NCI-H1694 treated with DMSO at 0.1 percent for 48 hours (cell line): ENCODE measurements around the gene LMO7.

Experiments used
- DNase-seq: peaks from one replicate; lab custom pipeline; 2025; lab: John Stamatoyannopoulos, UW

Gene LMO7

DNA sequence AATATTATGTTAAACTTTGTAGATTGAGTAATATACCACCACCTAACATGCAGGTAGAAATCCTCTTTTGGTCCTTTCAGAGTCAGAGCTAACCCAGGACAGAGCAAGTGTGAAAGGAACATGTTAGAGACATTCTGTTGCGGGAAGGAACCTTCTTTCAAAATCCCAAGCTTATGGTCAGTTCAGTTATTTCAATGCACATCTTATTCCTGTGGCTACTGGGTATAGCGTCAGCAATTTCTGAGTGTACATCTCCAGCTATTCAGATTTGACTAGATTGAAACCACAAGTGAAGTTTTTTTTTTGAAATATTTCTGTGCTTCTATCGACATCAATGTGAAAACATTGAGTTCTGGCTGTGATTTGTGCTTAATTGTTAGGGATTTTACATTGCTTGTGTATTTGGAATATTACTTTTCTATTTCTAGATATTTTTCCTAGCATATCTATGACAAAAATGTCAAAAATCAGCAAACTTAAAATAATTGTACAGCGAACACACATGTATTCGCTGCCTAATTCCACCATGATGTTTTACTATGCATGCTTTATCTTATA is 165.3 kb downstream of the LMO7 start:
- DNase-seq = no peak

DNA sequence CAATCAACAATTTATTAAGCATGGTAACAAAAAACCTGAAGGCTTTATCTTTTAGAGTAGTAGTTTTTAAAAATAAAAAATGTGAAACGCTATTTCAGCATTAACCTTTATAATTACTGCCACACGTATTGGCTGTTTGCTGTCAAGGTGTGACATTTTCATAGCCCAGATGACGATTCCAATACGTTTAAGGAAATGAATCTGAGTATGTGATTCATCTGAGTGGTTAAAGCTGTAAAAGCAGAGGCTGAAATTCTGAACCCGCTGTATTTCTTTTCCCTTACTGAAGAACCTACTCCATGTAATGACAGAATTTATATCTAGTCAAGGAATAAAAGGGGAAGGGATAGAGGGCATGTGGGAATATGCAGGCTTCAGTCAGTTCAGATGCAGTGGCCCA is 166.0 kb downstream of the LMO7 start:
- DNase-seq = no peak

DNA sequence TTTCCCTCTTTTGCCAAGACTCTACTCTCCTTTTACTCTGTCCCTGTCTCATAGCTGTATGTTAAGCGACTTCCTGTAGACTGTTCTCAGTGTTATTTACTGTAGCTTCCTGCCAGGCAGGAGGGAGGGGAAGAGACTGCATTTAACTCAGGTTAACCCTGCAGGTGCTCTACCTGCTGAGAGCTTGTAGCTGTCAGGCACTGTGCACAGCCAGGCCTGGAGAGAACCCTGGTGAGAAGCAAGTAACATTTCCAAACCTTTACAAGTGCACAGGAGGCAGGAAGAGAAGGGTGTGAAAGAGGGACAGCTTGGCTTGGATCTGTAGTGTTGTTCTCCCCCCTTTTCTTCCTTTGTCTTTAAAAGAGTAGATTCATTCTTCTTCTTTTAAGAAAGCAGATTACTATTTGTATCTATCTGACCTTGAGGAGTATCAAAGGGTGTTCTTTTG is 167.1 kb downstream of the LMO7 start:
- no peak for DNase-seq

DNA sequence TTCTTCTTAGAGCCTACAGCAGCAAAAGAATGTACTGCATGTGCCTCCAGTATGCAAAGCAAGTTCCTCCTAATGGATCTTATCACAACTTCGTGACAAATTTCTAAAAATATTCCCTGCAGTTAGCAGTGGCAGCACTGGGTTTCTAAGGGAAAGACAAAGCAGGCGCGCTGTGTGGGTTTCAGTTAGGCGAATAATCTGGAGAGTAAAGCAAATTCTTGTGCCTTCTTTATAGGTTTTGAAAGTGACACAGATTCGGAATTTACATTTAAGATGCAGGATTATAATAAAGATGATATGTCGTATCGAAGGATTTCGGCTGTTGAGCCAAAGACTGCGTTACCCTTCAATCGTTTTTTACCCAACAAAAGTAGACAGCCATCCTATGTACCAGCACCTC is 167.9 kb downstream of the LMO7 start:
- no peak for DNase-seq

DNA sequence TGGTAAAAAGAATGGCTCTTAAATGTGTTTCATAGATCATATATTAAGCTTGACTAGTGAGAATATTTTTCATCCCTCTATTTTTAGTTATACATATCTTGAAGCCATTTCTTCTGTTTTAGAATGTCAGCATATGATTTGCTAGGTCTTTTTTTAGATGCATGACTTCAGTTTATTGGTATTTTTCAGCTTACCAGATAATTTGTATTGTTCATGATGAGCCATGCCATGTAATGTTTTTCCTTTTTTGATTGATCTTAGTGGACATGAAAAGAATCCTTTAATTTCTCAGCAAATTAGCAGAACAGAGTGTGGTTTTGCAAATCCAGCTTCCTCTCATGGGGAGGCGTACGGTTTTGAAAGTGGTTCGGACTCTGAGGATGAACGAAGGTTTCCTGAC is 168.5 kb downstream of the LMO7 start:
- DNase-seq = no peak

DNA sequence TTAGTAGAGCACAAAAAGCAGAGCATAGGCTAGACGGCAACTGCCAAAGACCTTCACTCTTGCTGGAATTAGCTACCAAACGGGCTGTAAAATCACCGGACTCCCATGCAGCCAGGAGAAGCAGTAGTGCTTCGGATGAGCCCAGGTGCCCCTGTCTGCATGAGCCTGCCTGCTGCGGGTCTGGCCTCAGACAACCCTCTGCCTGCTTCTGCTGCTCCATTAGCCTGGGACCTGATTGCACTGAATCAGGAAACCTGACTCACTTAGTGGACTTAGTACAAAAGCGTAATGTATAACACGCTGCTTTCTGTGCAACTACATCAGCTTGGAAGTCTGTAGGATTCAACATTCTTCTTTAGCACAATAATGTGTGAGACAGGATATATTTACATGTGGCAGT is 170.0 kb downstream of the LMO7 start:
- DNase-seq = no peak

DNA sequence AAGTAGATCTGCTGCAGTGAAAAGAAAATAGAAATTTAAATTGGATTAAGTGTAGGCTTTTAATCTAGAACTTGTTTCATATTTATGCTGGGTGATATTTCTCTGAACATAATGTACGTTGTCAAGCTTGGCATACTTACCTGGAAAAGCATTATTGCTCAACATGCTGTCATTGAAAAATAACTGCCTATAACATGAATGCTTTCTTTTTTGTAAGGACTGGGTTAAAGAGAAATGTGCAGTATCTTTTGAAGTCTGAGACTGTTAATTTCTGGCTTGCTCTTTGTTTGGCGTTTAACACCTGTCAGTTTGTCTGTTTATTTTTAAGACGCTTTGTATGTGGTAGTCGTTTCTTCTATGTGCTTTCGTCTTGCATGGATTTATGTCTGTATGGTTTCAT is 175.2 kb downstream of the LMO7 start:
- no peak for DNase-seq

DNA sequence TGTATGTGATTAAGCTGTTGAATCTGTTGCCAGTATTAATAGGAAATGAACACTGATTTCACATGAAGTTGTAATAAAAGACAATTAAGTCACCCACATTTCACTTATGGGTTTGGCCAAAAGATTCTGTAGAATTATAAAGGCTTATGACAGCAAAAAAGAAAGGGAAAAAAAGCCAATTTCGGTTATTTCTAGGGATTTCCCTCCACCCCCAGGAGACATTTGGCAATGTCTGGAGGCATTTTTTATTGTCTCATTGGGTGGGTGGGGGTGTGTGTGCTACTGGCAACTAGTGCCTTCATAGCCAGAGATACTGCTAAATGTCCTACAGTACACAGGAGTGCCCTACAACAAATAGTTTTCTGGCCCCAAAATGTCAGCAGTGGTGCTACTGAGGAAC is 175.7 kb downstream of the LMO7 start:
- DNase-seq = no peak

DNA sequence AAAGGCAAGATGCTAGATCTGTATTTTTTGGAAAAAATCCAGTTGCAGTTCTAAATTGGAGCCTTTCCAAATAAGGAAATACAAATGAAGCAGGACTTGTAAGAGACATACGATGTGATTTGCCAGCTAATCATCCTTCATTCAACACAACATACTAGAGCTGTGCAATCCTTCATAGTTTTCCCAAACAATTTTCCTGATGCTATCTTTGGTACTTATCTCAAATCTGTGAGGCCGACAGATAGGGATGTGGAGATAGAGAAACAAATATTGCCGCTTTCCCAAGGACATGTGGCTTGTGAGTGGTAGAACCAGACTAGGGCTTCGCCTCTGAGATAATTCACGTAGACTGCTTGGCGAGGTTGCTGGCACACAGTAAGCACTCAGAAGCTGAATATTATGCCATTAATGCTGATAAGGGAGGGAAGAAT is 176.6 kb downstream of the LMO7 start:
- DNase-seq = no peak

DNA sequence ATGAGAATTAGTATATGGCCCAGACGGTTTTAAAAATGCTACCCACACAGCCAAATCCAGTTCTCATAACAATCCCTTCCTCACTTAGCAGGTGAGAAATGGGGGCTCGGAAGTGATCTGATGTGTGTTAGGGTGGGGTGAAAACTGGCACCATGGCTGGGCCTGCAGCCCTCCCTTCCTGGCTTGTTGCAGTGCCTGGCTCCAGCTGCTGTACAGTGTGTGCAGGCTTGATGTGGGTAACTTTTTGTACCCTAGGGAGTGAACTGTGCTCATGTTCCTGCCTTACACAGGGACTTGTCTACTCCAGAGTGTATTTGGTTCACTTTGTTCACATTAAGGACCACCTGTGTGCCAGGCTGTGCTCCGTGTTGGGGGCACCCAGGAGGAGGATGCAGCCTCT is 177.2 kb downstream of the LMO7 start:
- no peak for DNase-seq

DNA sequence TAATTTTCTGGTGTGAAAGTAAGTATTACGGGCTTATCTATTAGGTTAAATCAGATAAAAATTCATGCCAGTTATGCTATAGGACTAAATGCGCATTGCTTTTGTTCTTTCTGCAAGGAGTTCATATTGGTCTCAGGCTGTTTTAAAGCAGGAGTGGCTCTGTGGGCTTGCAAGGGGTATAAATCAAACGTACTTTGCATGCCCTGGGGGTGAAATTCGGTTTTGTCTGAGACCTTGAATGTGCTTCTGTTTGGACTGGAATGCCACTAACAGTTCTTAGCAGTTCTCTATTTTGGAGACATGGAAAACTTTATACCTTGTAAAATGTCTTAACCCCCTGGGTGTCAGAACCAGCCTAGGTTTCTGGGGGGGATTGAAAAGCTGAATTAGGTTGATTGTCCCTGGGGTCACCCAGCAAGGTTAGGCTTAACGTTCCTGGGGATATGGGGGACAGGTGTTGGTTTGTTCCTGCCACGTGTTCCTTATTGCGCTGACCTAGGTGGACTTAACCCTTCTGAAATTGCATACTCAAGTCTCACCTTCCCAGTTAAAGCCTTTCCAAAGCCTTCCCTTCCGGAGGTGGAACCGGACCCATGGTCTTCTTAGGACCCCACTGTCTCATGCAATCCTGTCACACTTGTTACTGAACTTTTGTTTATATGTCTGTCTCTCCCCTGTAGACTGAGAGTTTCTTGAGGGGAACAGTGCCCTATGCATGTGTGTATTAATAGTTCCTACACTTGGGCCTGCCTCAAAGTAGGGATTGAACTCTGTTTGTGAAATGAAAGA is 182.2 kb downstream of the LMO7 start:
- DNase-seq = no peak

DNA sequence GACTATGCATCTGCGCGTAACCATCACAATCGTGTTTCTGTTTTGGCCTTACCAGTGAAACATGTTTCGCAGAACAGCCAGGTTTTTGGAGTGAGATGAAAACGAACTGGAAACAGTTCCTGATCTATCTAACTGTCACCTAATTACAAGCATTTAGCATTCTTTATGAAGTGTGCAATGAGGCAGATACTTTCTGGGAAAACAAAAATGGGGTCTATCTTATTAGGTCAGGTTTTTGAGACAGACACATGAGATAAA is 182.8 kb downstream of the LMO7 start:
- no peak for DNase-seq

DNA sequence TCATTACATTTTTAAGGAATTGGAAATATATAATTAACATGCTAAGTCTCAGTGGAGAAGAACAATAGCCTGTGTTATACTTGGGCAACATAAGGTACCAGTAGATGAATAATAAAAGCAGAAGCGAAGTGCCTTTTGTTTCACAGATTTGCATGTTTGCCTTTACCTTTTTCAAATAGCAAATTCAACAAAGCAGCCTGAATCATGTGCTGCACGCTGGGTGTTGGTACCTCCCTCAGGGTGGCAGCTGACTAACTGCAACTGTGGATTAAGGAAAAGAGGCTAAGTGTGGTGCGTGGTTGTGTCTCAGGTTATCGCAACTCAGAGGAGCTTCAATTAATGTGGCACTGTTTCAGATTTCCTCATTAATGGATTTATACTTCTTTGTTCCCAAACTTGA is 189.0 kb downstream of the LMO7 start:
- no peak for DNase-seq

DNA sequence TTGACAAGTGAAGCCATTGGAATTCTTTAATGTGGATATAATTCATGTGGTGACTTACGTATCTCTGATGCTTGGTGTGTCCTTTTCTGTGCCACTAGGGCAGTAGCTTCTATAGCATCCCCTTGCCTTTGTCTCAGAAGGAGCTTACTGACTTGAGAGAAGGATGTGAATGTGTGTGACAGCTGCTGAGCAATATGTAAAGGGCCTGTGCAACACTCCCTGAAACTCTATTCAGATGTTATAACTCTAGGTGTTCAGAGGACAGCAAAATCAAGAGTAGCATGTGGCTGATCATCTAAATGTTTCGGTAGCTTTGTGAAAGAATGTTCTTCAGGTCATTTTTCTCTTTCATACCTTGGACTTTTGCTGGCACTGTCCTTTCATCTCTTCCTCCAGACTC is 189.5 kb downstream of the LMO7 start:
- no peak for DNase-seq

DNA sequence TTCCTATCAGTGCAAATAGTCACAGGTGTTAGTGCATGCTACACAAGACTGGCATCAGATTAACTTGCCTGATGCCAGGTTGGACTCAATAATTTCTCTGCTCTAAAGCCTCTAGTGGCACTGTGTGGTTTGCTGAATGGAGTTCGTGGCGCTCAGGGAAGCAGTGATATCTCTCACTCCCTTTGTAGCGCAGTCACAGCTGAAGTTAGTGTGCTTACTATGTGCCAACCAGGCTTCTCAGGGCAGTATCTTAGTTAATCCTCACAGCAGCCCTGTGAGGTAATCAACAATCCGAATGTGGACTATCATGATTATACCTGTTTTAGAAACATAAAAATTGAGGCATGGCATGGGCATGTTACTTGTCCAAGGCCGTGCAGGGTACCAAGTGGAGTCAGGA is 190.3 kb downstream of the LMO7 start:
- no peak for DNase-seq

DNA sequence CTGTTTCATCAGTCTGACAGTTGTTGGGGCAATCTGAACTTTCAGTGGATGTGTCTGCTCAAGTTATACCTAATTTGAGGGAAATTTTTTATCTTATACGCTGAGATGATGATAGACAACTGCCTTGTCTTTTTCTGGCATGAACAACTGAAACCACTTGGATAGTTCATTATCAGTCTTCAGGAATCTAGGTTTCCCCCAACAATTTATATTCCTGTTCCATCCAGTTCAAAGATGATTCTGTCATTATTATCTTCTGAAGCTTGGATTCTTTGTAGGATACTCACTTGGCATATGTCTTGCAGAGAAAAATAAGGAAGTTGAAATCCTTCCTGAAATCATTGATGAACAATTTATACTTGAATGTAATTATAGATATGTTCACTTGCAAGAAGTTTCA is 193.7 kb downstream of the LMO7 start:
- no peak for DNase-seq

DNA sequence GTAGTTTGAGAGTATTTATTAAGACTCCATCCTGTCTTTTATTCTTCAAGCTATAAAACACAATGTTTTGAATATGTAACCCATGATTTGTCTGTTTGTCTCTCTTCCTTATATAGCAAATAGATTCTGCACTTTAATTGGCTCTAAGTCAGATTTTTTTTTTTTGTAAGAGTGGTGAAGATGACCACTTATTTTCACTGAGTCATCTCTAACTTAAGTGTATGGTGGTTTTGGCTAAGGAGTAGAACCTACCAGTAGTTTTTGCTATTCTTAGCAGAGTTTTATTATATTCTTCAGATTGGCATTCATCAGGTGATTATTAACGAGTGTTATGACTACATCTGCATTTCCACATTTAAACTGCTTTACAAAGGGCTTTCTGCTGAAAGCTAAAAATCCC is 194.7 kb downstream of the LMO7 start:
- DNase-seq = no peak

DNA sequence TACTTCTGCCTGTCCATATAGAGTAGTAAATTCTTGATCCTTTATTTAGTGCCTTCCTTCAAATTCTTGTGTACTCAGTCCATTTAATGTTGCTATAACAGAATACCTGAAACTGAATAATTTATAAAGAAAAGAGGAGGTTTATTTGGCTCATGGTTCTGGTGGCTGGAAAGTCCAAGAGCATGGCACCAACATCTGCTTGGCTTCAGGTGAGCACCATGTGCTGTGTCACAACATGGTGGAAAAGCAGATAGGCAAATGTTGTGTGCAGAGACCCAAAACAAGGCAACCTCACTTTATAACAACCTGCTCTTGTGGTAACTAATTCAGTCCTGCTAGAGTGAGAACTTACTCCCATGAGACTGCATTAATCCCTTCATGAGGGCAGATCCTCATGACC is 195.3 kb downstream of the LMO7 start:
- no peak for DNase-seq

DNA sequence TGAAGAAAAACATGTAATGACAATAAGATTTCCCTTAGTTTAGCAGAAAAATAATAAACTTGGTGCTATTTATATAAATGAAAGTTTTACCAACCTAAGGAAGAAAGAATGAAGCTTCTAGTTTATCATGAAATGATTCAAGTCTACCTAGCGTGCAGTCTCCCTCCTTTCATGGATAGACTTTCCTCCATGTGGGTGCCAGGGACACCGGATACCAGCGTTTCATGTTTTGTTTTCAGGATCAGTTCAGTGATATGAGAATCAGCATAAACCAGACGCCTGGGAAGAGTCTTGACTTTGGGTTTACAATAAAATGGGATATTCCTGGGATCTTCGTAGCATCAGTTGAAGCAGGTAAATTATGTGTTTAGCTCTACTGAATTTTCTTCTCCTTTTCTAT is 196.7 kb downstream of the LMO7 start:
- no peak for DNase-seq

DNA sequence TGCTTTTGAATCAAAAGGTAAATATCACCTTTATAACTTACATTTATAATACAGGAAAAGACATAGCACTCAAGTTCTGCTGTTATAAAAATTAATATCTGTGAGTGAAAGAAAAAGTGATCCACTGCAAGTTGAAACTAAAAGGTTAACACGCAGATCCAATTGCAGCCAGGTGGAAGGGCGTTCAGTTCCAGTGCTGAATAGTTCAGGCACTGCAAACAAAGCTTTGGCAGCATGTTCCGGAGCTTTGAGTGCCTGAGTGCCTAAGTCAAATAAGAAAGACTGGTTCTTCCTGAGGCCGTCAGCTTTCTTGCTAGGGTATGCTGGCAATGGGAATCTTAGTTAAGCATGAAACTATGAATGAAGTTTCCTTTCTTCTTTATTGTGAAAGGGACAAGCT is 200.3 kb downstream of the LMO7 start:
- no peak for DNase-seq

DNA sequence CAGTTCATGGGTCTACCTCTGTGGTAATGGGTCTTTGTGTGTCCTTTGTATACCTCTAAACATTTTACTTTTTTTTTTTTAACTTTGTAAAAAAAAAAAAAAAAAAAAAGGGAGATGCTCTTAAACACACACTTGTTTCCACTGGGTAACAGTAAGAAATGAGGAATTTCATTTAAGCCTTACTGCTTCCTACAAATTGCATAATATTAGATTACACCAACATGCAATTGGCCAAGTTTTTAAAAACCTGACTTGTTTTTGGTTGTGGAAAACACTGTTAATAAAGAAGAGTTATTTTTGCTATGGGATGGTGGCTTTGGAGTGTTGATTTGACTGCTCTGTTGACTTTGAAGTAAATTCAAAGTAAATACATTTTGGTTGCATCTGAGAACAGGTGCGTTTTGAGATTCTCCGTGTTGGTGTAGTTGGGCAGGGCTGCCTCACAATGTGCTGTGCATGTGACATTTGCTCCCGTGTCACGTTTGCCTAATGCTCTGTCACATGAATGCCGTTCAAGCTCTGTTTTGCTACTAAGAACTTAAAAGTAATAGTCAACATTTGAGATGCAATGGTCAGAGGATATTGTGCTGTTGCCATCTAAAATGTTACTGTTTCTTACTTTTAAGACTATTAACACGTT is 202.4 kb downstream of the LMO7 start:
- DNase-seq = no peak

DNA sequence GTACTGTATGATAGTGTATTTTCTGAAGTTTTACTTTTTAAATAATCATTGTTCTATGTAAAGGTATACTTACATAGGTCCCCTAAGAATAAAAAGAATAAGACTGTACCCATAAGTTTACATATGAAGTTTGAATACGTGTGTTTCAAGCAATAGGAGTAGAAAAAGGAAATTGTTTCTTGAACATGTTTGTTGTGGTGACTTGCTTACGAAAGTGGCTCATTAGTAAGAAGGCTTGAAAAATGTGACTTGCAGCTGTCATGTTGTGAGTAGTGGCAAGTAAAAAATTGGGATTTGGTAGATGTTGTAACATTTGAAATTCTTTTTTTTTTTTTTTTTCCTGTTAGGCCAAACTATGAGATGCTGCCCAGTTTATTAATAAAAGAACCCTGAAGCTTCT is 203.3 kb downstream of the LMO7 start:
- no peak for DNase-seq

DNA sequence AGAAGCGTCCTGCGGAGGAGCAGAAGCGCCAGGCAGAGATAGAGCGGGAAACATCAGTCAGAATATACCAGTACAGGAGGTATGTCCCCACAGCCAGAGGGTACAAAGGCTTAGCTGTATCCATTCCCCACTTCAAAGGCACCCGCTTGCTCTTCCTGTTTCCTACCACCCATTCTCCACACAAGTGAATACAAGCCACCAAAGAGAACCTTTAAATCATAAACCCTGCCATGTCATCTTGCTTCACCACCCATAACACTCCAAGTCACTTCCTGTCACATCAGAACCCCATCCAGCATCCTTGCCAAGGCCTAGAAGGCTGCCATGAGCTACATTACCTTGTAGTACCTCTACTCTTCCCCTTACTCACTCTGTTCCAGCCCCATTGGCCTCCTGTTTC is 205.8 kb downstream of the LMO7 start:
- DNase-seq = no peak

DNA sequence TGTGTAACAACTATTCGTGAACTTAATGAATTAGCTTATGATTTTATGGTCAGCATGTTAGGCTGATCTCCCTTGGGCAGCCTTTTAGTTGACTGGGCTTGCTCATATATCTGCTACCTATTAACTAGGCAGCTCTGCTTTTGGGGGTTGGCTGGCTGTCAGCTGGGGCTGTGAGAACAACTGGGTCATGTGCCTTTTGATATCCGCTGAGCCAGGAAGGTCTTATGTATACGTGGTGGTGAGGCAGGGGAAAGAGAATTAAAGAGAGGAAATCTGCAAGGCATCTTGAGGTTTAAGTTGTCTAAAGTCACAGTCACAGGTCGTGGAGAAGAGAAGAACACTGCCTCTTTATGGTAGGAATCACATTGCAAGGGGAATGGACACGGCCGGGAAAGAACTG is 206.9 kb downstream of the LMO7 start:
- no peak for DNase-seq
